Activated T-cell treated with anti-CD3 and anti-CD28 coated beads, Interleukin-2, amount 50 U/mL, for 4 hours (primary cell): Measurements from ENCODE around the gene AAK1. TPM values are rescaled to one million over a fixed set of nuclear protein-coding genes. Genes with fewer than 3 reads are reported as not detected.
"Not testable (repeated sequence)": the region's sequence is repeated elsewhere in the genome, so short reads cannot be mapped to it uniquely, and the experiment has no call there.

Experiments
- ATAC-seq, 2 donors: fragments of 200-7000 bp; cut with Tn5 transposase; one replicate each; pipeline ENCODE4 v1.10.0; 2021
- DNase-seq: peaks from one replicate; pipeline ENCODE4 v3.0.0-alpha.2; 2020
- H3K27me3 Mint-ChIP-seq: one replicate; pipeline ENCODE4 v1.8.0; 2021; ENCODE audit warnings: low read depth, mixed read lengths
- H3K36me3 Mint-ChIP-seq: one replicate; pipeline ENCODE4 v1.8.0; 2022; ENCODE audit warnings: mixed read lengths; ENCODE audit not compliant: insufficient read depth
- H3K4me1 Mint-ChIP-seq: one replicate; pipeline ENCODE4 v1.8.0; 2021; ENCODE audit warnings: low read depth, mixed read lengths
- H3K4me3 Mint-ChIP-seq: one replicate; pipeline ENCODE4 v1.8.0; 2021; ENCODE audit warnings: mild to moderate bottlenecking, moderate library complexity, mixed read lengths
- H3K9me3 Mint-ChIP-seq: one replicate; pipeline ENCODE4 v1.8.0; 2021; ENCODE audit warnings: mixed read lengths
- total RNA-seq, 3 donors: library from RNA; stranded (reverse); gene quantifications; one replicate each; pipeline ENCODE4 v1.2.1, GENCODE V29; 2021

AAK1 gene
- total RNA-seq, 3 donors from 2014 or later = 46.1 to 54.5 (median 51.6) TPM

DNA sequence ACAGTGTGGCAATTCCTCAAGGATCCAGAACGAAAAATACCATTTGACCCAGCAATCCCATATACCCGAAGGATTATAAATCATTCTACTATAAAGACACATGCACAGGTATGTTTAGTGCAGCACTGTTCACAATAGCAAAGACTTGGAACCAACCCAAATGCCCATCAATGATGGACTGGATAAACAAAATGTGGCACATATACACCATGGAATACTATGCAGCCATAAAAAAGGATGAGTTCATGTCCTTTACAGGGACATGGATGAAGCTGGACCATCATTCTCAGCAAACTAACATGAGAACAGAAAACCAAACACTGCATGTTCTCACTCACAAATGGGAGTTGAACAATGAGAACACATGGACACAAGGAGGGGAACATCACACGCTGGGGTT is 29.6 kb upstream of the AAK1 start:
- H3K9me3 Mint-ChIP-seq, H3K27me3 Mint-ChIP-seq, H3K36me3 Mint-ChIP-seq, H3K4me3 Mint-ChIP-seq, ATAC-seq, DNase-seq: not testable (repeated sequence)
- H3K4me1 Mint-ChIP-seq = peaks cover 15% of the 10 kb centered on the region

GRCh38 chr2:69669666-69670065 is 26.1 kb upstream of the AAK1 start:
- no peak overlapping the region for H3K4me3 Mint-ChIP-seq
- H3K9me3 Mint-ChIP-seq = no peaks in the 10 kb centered on the region
- no peaks in the 10 kb centered on the region for H3K27me3 Mint-ChIP-seq
- H3K36me3 Mint-ChIP-seq = no peaks in the 10 kb centered on the region
- H3K4me1 Mint-ChIP-seq = peaks cover 11% of the 10 kb centered on the region
- ATAC-seq (no peak), DNase-seq (no peak)

DNA sequence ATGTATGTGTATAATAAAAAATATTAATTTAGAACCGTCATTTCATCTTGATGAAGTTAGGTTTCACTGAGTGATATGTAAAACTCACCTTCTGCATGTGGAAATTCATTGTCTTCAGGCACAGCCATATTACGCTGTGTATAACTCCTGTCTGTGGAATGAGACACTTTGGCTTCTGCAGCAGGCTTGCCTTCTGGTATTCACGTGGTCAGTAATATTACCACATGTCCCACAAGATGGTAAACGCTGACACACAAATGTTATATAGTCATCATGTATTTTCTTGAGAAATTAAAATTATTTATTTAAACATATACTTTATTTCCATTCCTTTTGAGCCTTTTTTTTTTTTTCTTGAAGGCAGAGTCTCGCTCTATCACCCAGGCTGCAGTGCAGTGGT is 25.1 kb upstream of the AAK1 start:
- H3K27me3 Mint-ChIP-seq = no peaks in the 10 kb centered on the region
- H3K36me3 Mint-ChIP-seq = no peaks in the 10 kb centered on the region
- H3K4me3 Mint-ChIP-seq = no peak overlapping the region
- peaks cover 11% of the 10 kb centered on the region for H3K4me1 Mint-ChIP-seq
- ATAC-seq (no peak), DNase-seq (no peak)
- peaks cover 5% of the 10 kb centered on the region for H3K9me3 Mint-ChIP-seq

DNA sequence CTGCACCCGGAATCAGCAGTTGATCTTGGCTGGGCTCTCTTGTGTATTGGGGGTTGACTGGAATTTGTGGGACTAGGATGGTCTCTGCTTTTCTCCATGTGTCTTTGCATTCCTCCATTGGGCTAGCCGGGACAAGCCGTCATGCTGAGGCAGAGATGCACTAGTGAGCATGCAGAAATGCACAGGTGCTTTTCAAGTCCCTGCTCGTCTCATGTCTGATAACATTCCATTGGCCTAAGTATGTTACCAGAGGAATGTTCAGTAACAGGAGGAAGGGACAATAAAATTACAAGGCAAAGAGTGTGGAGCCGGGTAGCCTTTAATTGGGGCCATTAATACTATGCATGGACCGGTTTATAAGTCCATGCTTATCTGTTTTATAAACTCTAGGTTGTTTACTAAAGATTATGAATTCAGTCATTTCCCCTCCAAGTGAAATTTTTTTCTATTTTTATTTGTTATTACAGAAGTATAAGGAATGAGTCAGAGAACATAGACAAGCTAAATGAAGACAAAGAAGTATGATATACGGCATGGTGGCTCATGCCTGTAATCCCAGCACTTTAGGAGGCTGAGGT is 24.4 kb upstream of the AAK1 start:
- Mint-ChIP-seq H3K9me3 (peaks cover 10% of the 10 kb centered on the region), H3K4me3 (no peak overlapping the region), H3K36me3 (no peaks in the 10 kb centered on the region), H3K4me1 (peaks cover 11% of the 10 kb centered on the region), H3K27me3 (no peaks in the 10 kb centered on the region)
- no peak for DNase-seq
- ATAC-seq = no peak

DNA sequence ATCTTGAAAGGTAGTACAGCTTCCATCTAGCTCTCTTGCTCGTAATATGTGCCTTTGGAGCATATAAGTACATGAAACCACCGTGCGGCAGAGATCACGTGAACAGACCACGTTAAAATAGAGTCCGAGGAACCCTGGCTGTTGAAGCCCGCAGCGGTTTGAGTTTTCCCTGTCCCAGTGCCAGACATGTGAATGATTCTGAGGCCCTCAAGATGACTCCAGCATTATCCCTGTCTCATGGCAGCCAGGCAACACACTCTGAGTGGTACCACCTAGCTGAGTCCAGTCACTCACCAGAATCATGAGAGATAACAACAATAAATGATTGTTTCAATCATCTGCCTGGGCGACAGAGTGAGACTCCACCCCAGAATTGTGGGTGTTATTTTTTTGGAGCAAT is 21.6 kb upstream of the AAK1 start:
- Mint-ChIP-seq H3K27me3 (no peaks in the 10 kb centered on the region), H3K4me1 (peaks cover 17% of the 10 kb centered on the region), H3K4me3 (no peak overlapping the region), H3K9me3 (peaks cover 10% of the 10 kb centered on the region), H3K36me3 (no peaks in the 10 kb centered on the region)
- no peak for DNase-seq
- no peak for ATAC-seq

DNA sequence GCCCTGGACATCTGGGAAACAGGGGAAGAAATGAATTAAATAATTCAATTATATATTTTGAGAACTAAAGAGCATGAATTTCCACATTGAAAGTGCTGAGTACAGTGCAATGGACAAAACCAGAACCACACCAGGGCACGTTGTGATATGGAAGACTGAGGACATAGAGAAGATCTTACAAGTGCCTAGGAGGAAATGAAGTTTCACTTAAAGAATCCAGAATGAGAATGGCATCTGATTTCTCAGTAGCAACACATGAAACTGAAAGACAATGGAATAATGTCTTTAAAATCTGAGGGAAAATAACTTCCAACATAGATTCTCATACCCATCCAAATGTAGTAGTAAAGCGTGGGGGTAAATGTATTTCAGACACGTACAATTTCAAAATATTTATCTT is 20.3 kb upstream of the AAK1 start:
- ATAC-seq (no peak), DNase-seq (no peak)
- H3K36me3 Mint-ChIP-seq = no peaks in the 10 kb centered on the region
- no peaks in the 10 kb centered on the region for H3K27me3 Mint-ChIP-seq
- H3K4me3 Mint-ChIP-seq = no peak overlapping the region
- H3K9me3 Mint-ChIP-seq = peaks cover 10% of the 10 kb centered on the region
- H3K4me1 Mint-ChIP-seq = peaks cover 22% of the 10 kb centered on the region

DNA sequence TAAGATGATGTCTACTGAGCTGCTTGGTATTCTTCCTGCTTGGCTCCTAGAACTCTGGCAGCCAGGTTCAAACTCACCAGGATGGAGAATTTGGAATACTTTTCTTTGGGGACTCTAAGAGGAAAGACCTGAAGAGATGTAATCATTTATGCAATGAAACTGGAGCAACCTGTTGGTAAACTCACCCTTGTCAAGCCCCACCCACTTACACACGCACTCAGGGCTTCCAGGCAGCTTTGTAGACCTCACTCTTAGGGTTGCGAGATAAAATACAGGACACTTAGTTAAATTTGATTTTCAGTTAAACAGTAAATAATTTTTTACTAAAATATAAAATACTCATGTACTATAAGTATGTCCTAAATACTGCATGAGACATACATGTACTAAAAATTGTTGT is 19.0 kb upstream of the AAK1 start:
- not testable (repeated sequence) for H3K27me3 Mint-ChIP-seq, H3K9me3 Mint-ChIP-seq, DNase-seq, ATAC-seq, H3K36me3 Mint-ChIP-seq, H3K4me3 Mint-ChIP-seq
- peaks cover 18% of the 10 kb centered on the region for H3K4me1 Mint-ChIP-seq

GRCh38 chr2:69660637-69661036 is 17.1 kb upstream of the AAK1 start:
- H3K36me3 Mint-ChIP-seq = no peaks in the 10 kb centered on the region
- H3K9me3 Mint-ChIP-seq = peaks cover 10% of the 10 kb centered on the region
- no peak for ATAC-seq

DNA sequence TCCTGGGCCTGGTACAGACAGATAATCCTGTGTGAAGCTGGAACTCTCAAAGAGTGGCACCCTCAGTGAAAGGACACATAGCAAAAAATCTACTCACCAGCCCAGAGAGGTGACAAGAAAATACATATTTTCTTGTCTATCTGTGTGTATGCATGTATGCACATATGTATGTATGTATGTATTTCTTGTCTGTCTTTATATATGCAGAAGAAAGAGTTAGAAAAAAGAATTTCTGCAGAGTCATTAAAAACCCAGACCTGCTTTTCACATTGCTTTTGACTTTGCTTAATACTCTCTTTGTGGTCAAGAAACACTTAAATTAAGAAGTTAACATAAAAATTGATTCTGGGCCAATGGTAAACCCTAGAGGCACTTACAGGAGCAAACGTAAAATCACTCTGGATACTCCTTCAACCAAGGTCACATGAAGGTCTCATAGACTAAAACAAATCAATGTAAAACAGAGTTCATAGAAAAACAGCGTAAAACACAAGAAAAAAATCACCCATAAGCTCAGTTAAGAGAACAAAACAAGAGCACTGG is 16.5 kb upstream of the AAK1 start:
- H3K9me3 Mint-ChIP-seq = peaks cover 10% of the 10 kb centered on the region
- no peak for DNase-seq
- no peaks in the 10 kb centered on the region for H3K36me3 Mint-ChIP-seq
- ATAC-seq = no peak
- no peak overlapping the region for H3K4me3 Mint-ChIP-seq
- no peaks in the 10 kb centered on the region for H3K27me3 Mint-ChIP-seq
- H3K4me1 Mint-ChIP-seq = peaks cover 17% of the 10 kb centered on the region

More at GRCh38 chr2:69660637-69661036, 17.1 kb upstream of the AAK1 start:
- no peaks in the 10 kb centered on the region for H3K27me3 Mint-ChIP-seq
- peaks cover 13% of the 10 kb centered on the region for H3K4me1 Mint-ChIP-seq
- no peak overlapping the region for H3K4me3 Mint-ChIP-seq
- DNase-seq = no peak

GRCh38 chr2:69659349-69659748 is 15.8 kb upstream of the AAK1 start:
- Mint-ChIP-seq H3K4me3 (no peak overlapping the region), H3K4me1 (peaks cover 17% of the 10 kb centered on the region), H3K27me3 (no peaks in the 10 kb centered on the region), H3K9me3 (peaks cover 10% of the 10 kb centered on the region), H3K36me3 (no peaks in the 10 kb centered on the region)
- no peak for DNase-seq
- ATAC-seq = no peak

DNA sequence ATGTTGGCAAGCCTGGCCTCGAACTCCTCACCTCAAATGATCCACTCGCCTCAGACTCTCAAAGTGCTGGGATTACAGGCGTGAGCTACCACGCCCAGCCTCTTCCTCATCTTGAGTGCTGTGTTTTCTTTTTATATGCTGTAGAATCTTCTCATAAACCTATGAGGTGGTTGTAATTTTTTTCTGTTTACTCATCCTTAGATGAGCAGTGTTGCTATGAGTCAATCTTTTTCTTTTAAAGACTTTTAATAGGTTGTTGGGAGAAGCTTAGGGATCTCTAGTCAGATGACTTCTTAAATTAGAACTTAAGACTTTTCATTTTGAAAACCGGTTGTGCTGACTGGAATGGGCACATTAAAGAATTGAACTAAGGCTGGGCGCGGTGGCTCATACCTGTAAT is 8.7 kb upstream of the AAK1 start:
- no peak overlapping the region for H3K4me3 Mint-ChIP-seq
- no peaks in the 10 kb centered on the region for H3K27me3 Mint-ChIP-seq
- peaks cover 43% of the 10 kb centered on the region for H3K4me1 Mint-ChIP-seq
- DNase-seq (no peak), ATAC-seq (peak; percentile 29 to 51)
- H3K36me3 Mint-ChIP-seq = no peaks in the 10 kb centered on the region
- no peaks in the 10 kb centered on the region for H3K9me3 Mint-ChIP-seq

- not testable (repeated sequence) for H3K4me3 Mint-ChIP-seq, H3K27me3 Mint-ChIP-seq, DNase-seq
These were observed 3.7 kb upstream of the AAK1 start for GRCh38 chr2:69647196-69647595.

DNA sequence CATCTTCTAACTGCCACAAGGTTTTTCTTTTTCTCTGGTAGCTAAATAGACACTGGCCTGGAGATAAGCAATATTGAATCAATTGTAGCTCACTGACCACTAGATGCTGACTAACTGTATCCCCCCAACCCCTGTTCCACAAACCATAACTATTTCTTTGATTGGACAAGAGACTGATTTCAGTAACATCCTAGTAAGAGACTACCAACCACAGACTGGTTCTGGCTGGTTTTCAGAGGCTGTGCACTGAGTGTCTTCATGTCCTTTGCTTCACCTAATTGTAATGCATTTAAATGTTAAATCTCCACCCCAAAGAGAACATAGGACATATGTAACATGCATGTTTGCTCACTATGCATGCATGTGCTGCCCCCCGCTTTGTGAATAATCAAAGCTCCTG is 3.2 kb upstream of the AAK1 start:
- no peaks in the 10 kb centered on the region for H3K36me3 Mint-ChIP-seq
- no peaks in the 10 kb centered on the region for H3K27me3 Mint-ChIP-seq
- ATAC-seq = no peak
- H3K4me1 Mint-ChIP-seq = peaks cover 55% of the 10 kb centered on the region
- no peak for DNase-seq
- no peaks in the 10 kb centered on the region for H3K9me3 Mint-ChIP-seq
- no peak overlapping the region for H3K4me3 Mint-ChIP-seq

More at GRCh38 chr2:69647196-69647595, 3.7 kb upstream of the AAK1 start:
- H3K4me1 Mint-ChIP-seq = peaks cover 60% of the 10 kb centered on the region
- not testable (repeated sequence) for H3K9me3 Mint-ChIP-seq, H3K36me3 Mint-ChIP-seq, ATAC-seq

- Mint-ChIP-seq H3K4me3 (peak overlapping the region; percentile 91), H3K4me1 (peaks cover 55% of the 10 kb centered on the region), H3K9me3 (no peaks in the 10 kb centered on the region), H3K36me3 (peaks cover 2% of the 10 kb centered on the region), H3K27me3 (no peaks in the 10 kb centered on the region)
- DNase-seq (no peak), ATAC-seq (no peak)
These were observed 2.4 kb upstream of the AAK1 start for GRCh38 chr2:69645921-69646320.

DNA sequence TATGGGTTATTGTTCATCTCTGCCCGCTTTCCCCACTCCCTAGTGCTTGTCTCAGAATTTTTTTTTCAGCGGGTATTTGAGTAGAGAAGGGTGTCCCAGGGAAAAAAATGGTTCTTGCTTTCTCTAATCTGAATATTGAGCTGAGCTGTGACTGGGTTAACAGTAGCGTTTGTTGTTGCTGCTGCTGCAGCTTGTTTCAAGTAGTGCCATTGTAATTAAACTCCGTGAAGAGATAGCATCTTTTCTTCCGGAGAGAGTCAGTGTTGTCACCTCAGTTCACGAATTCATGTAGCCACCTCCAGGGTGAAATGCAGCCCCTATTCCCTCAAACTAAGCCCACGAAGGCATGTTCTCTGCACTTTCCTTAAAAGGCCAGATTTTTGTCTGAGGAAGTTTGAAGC is 1.5 kb upstream of the AAK1 start:
- peak overlapping the region; percentile 91 for H3K4me3 Mint-ChIP-seq
- H3K4me1 Mint-ChIP-seq = peaks cover 55% of the 10 kb centered on the region
- ATAC-seq (no peak), DNase-seq (no peak)
- peaks cover 9% of the 10 kb centered on the region for H3K36me3 Mint-ChIP-seq
- no peaks in the 10 kb centered on the region for H3K9me3 Mint-ChIP-seq
- no peaks in the 10 kb centered on the region for H3K27me3 Mint-ChIP-seq
